Measurements from ENCODE around the gene ATF3.
"Not testable (repeated sequence)": the region's sequence is repeated elsewhere in the genome, so short reads cannot be mapped to it uniquely, and the experiment has no call there.

The ATF3 gene

DNA sequence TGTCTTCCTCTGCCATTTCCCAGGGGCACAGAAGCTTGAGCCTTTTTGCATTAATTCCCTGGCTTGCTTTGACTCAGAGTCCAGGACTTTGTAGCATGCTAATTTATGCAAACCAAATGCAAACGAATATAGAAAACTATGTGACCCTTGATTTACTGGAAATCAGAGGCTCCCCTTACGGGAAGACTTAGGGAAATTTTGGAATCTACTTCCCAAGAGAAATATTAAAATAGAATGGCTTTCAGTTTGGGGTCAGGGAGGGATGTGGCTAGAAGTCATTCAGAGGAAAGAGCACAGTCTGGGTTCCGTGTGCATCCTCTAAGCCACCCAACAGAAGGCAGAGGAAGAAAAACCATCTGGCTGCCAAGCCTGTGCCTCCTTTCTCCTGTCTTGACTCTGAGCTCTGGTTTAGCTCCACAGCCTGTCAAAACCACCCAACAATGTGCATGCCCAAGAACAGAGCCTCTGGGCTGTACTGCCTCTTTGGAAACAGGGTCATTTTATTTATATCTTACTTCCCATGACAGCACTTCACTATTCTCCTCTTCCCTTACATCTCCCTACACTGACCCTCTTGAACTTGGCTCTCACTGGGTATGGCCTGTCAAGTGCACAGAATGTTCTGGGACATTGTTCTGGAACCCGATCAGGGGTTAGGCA is 30.1 kb downstream of the ATF3 start:
- peaks cover 9% of the 10 kb centered on the region; the same call in 1 of the 2 replicates for H3K9me3 ChIP-seq (ENCODE audit: control insufficient read depth, insufficient read depth, low read length)
- H3K9ac ChIP-seq (ENCODE audit: low read depth, low read length), result no peak overlapping the region
- peaks cover 20% of the 10 kb centered on the region for H3K4me1 ChIP-seq (ENCODE audit: insufficient read depth, low read length)

GRCh38 chr1:212639524-212639923 is 31.0 kb downstream of the ATF3 start:
- peaks cover 20% of the 10 kb centered on the region for H3K4me1 ChIP-seq (ENCODE audit: insufficient read depth, low read length)
- not testable (repeated sequence) for H3K9me3 ChIP-seq (ENCODE audit: control insufficient read depth, insufficient read depth, low read length); H3K9ac ChIP-seq (ENCODE audit: low read depth, low read length); H3K36me3 ChIP-seq (ENCODE audit: insufficient read depth, low read length)

More for the DNA sequence above, 30.1 kb downstream of the ATF3 start:
- H3K36me3 ChIP-seq (ENCODE audit: insufficient read depth, low read length), result no peaks in the 10 kb centered on the region

GRCh38 chr1:212640223-212640878 is 31.8 kb downstream of the ATF3 start:
- Histone ChIP-seq H3K36me3 (ENCODE audit: insufficient read depth, low read length) (no peaks in the 10 kb centered on the region; the same call in 1 of the 2 replicates), H3K4me1 (ENCODE audit: insufficient read depth, low read length) (peaks cover 15% of the 10 kb centered on the region), H3K9ac (ENCODE audit: low read depth, low read length) (no peak overlapping the region), H3K9me3 (ENCODE audit: control insufficient read depth, insufficient read depth, low read length) (no peaks in the 10 kb centered on the region; the same call in 1 of the 2 replicates)

GRCh38 chr1:212641956-212642355 is 33.4 kb downstream of the ATF3 start:
- Histone ChIP-seq H3K4me1 (ENCODE audit: insufficient read depth, low read length) (peaks cover 8% of the 10 kb centered on the region; the same call in 1 of the 2 replicates), H3K36me3 (ENCODE audit: insufficient read depth, low read length) (no peaks in the 10 kb centered on the region; the same call in 1 of the 2 replicates), H3K9me3 (ENCODE audit: control insufficient read depth, insufficient read depth, low read length) (no peaks in the 10 kb centered on the region; the same call in 1 of the 2 replicates), H3K9ac (ENCODE audit: low read depth, low read length) (no peak overlapping the region)

DNA sequence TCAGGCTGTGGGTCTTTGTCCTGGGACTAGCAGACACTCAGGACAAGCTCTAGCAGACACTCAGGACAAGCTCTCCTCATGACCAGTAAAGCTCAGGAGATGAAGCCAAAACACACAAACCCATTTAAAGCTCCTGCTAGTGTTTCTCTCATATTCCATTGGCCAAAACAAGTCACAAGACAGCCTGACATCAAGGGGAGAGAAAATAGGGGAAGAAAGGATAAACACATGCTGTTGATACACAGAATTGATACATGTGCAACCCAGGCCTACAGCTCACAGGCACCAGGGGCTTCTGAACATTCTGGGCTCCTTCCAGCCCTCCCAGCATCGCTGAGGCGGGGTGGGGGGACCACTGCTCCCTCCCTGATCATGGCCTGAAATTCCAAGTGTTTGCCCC is 35.3 kb downstream of the ATF3 start:
- H3K9ac ChIP-seq (ENCODE audit: low read depth, low read length), result no peak overlapping the region
- H3K36me3 ChIP-seq (ENCODE audit: insufficient read depth, low read length), result no peaks in the 10 kb centered on the region; the same call in 1 of the 2 replicates
- H3K9me3 ChIP-seq (ENCODE audit: control insufficient read depth, insufficient read depth, low read length), result no peaks in the 10 kb centered on the region; the same call in 1 of the 2 replicates
- no peaks in the 10 kb centered on the region for H3K4me1 ChIP-seq (ENCODE audit: insufficient read depth, low read length)

DNA sequence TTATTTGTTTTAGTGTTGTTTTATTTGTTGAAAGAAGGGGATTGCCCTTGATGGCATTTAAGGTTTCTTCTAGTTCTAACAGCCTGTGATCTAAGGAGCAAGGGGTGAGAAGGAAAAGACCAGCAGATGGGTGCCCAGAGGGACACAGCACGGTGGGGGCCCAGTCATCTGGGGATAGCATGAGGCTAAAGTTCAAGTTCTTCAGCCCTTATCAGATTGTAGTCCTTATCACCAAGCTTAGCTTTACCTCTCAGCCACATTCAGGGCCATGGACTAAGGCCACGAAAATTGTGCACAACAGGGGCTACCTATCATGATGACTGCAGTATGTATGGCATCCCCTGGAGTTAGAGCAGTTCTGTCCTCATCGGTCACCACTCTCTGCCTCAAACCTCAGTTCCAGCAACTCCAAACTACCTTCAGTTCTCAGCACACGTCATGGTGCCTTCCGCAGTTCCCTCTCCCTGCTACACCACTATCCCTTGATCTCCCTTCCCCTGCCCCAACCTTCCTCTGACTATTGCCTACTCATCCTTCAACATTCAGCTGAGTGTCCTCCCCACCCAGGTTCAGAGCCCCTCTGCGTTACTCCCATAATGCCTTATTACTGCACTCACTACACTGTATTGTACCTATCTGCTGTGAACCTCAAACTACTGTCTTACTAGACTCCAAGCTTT is 36.4 kb downstream of the ATF3 start:
- Histone ChIP-seq H3K9me3 (ENCODE audit: control insufficient read depth, insufficient read depth, low read length) (no peaks in the 10 kb centered on the region; the same call in 1 of the 2 replicates), H3K4me1 (ENCODE audit: insufficient read depth, low read length) (no peaks in the 10 kb centered on the region), H3K36me3 (ENCODE audit: insufficient read depth, low read length) (no peaks in the 10 kb centered on the region; the same call in 1 of the 2 replicates), H3K9ac (ENCODE audit: low read depth, low read length) (no peak overlapping the region)

DNA sequence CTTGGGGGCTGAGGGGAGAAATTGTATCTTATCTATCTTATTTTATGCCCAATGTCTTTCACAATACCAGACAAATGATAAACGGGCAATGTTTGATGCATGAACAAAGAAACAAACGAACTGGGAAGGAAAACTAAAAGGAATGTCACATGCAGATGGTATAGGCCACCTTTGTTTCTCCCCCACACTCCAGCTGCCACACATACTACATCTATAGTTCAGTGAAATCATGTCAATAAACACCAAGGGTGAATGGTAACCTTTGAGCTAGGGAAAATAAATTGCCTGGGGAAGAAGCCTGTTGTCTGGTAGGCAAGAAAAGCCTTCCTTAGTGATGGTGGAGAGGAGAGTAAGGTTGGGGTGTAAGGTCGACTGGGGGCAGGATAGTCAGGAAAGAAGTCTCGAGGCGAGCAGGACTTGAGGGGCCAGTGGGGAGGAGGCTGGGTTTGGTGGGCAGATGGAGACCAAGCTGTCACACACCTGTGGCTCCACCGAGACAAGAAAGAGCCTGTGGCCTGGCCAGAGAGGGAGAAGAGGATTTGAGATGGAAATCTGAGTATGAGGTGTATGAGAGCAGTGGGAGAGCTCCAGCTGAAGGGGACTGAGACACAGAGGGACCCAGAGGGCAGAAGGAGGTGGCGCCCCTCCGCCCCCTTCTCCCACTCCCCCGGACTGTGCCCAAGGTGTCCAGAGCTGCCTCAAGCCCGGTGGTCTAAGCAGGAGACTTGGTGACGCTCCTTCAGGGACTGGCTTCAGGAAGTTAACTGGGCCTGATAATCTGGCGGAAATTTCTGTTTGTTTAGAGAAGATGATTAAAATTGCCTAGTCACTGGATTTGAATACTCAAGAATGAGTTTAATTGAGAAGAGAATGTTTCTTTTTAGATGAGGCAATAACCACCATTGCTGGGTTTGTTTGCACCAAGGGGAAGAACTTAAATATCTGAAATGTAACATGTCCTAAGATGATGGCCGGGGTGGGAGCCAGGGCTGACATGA is 37.3 kb downstream of the ATF3 start:
- Histone ChIP-seq H3K9me3 (ENCODE audit: control insufficient read depth, insufficient read depth, low read length) (no peaks in the 10 kb centered on the region), H3K36me3 (ENCODE audit: insufficient read depth, low read length) (no peaks in the 10 kb centered on the region; the same call in 1 of the 2 replicates), H3K9ac (ENCODE audit: low read depth, low read length) (no peak overlapping the region), H3K4me1 (ENCODE audit: insufficient read depth, low read length) (no peaks in the 10 kb centered on the region)

- Histone ChIP-seq H3K9me3 (ENCODE audit: control insufficient read depth, insufficient read depth, low read length) (no peaks in the 10 kb centered on the region), H3K36me3 (ENCODE audit: insufficient read depth, low read length) (no peaks in the 10 kb centered on the region; the same call in 1 of the 2 replicates), H3K9ac (ENCODE audit: low read depth, low read length) (no peak overlapping the region), H3K4me1 (ENCODE audit: insufficient read depth, low read length) (no peaks in the 10 kb centered on the region)
Measured at GRCh38 chr1:212646588-212646987, 38.0 kb downstream of the ATF3 start.

DNA sequence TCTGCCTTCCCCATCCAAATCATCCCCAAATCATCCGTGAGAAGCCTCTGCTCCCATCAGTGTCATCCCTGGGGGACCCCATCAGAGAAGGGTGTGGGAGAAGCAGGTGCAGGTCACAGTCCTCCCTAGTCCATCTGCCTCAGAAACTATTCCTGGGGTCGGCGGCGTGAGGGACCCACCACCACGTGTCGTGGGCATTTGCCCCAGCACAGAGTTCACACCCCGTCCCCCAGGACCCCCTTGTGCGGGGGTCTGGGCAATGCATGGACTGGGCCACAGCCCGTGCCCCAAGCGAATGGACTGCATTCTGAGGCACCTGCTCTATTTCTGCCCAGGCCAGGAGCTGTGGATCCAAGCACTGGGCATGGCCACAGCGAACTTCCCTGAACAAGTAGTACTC is 38.4 kb downstream of the ATF3 start:
- H3K9ac ChIP-seq (ENCODE audit: low read depth, low read length), result no peak overlapping the region
- H3K9me3 ChIP-seq (ENCODE audit: control insufficient read depth, insufficient read depth, low read length), result no peaks in the 10 kb centered on the region
- no peaks in the 10 kb centered on the region for H3K4me1 ChIP-seq (ENCODE audit: insufficient read depth, low read length)

GRCh38 chr1:212648431-212648830 is 39.9 kb downstream of the ATF3 start:
- Histone ChIP-seq H3K36me3 (ENCODE audit: insufficient read depth, low read length) (no peaks in the 10 kb centered on the region; the same call in 1 of the 2 replicates), H3K4me1 (ENCODE audit: insufficient read depth, low read length) (no peaks in the 10 kb centered on the region), H3K9me3 (ENCODE audit: control insufficient read depth, insufficient read depth, low read length) (no peaks in the 10 kb centered on the region), H3K9ac (ENCODE audit: low read depth, low read length) (no peak overlapping the region)

More for the DNA sequence above, 38.4 kb downstream of the ATF3 start:
- no peaks in the 10 kb centered on the region; the same call in 1 of the 2 replicates for H3K36me3 ChIP-seq (ENCODE audit: insufficient read depth, low read length)

DNA sequence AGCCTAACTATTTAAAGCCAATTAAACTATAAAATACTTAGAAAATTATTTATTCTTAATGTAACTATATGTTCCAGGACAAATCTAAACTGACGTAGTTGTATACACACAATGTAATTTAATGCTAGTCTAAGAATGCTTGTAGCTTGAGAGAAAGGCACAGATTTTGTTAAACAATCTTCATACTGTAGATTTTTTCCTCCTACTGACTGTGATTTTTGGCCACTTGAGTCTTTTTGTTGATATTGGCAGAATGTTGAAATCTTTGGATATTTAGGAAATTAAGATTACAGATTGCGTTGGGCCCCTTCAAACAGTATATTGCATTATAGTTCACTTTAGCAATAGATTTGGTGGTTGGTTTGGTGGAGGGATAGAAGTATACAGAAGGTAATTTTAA is 40.5 kb downstream of the ATF3 start:
- H3K4me1 ChIP-seq (ENCODE audit: insufficient read depth, low read length), result no peaks in the 10 kb centered on the region
- no peaks in the 10 kb centered on the region for H3K9me3 ChIP-seq (ENCODE audit: control insufficient read depth, insufficient read depth, low read length)
- H3K9ac ChIP-seq (ENCODE audit: low read depth, low read length), result no peak overlapping the region
- no peaks in the 10 kb centered on the region; the same call in 1 of the 2 replicates for H3K36me3 ChIP-seq (ENCODE audit: insufficient read depth, low read length)

GRCh38 chr1:212650228-212650627 is 41.7 kb downstream of the ATF3 start:
- H3K36me3 ChIP-seq (ENCODE audit: insufficient read depth, low read length), result no peaks in the 10 kb centered on the region
- H3K9ac ChIP-seq (ENCODE audit: low read depth, low read length), result no peak overlapping the region
- H3K9me3 ChIP-seq (ENCODE audit: control insufficient read depth, insufficient read depth, low read length), result no peaks in the 10 kb centered on the region
- no peaks in the 10 kb centered on the region for H3K4me1 ChIP-seq (ENCODE audit: insufficient read depth, low read length)

- Histone ChIP-seq H3K4me1 (ENCODE audit: insufficient read depth, low read length) (peaks cover 12% of the 10 kb centered on the region; the same call in 1 of the 2 replicates), H3K36me3 (ENCODE audit: insufficient read depth, low read length) (no peaks in the 10 kb centered on the region), H3K9ac (ENCODE audit: low read depth, low read length) (no peak overlapping the region), H3K9me3 (ENCODE audit: control insufficient read depth, insufficient read depth, low read length) (no peaks in the 10 kb centered on the region)
Measured at GRCh38 chr1:212651521-212651920, 43.0 kb downstream of the ATF3 start.
